GM19324 (cell line): ENCODE results near the gene TCF7L2.

ENCODE experiments used
- ATAC-seq: cut with Tn5 transposase; IDR thresholded peaks from one replicate; pipeline ENCODE4 v1.9.1; 2021; ENCODE audit warnings: mild to moderate bottlenecking, moderate library complexity; ENCODE audit not compliant: unreplicated experiment, low FRiP score

Gene TCF7L2

DNA sequence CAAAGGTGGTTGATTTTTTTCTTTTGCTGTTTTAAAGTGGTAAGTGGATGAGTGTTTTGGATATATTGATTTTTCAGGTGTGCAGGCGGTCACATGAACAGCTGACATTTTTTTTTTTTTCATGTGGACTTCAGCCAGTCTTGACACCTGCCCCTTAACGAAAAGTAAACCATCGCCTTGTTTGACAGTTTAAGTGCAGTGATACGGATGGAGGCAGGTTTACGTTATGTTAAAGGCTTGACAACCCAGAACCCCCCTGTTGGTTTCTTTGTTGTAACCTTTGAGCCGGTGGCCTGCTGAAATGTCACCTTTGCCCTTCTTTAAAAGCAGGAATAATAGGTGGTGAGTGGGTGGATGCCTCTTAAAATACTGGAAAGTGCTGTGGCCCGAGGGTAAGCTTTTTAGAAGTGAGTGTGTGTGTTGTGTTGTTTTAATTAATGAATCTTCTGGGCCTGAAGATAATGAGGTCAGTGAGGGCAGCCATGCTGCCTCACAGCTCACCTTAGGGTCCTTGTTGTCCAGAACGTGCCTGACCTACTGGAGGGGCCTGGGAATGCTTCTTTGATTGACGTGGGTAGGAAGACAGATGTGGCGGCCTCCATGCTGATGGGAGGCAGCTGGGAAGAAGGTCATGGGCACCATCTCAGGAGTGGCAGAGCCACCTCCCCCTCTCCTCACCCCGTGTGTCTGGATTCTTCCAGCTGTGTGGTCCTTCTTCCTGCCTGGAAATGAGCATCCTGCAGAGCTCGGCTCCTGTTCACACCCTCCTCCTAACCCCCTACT, 69.8 kb downstream of the TCF7L2 start:
- no peak for ATAC-seq

DNA sequence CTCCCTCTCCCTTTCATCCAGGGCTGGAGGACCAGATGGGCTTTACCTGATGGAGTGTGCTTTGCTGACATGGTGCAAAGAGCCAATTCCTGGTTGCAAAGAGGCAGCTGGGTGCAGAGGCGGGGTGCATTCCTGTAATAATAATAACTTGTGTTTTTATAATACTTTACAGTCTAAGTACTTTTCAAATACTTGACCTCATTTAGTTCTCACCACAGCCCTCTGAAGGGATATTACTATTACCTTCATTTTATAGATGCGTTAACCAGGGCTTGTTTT, 70.4 kb downstream of the TCF7L2 start:
- no peak for ATAC-seq

DNA sequence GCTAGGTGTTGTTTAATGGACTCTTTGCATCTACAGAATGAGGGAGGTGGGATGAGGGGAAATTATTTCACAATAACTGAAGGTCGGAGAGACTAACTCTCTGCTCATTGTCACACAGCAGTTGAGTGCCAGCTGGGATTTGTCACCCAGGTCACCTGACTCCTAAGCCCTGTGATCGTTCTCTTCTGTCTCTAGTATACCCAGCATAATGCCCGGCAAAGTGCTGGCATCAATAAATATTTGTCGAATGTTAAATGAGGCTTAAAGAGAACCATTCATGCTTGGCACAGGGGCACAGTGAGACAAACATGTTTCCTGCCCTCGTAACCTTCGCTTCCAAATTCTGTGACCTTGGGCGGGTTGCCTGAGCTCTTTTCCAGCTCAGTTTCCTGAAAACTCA, 70.8 kb downstream of the TCF7L2 start:
- ATAC-seq, result no peak

DNA sequence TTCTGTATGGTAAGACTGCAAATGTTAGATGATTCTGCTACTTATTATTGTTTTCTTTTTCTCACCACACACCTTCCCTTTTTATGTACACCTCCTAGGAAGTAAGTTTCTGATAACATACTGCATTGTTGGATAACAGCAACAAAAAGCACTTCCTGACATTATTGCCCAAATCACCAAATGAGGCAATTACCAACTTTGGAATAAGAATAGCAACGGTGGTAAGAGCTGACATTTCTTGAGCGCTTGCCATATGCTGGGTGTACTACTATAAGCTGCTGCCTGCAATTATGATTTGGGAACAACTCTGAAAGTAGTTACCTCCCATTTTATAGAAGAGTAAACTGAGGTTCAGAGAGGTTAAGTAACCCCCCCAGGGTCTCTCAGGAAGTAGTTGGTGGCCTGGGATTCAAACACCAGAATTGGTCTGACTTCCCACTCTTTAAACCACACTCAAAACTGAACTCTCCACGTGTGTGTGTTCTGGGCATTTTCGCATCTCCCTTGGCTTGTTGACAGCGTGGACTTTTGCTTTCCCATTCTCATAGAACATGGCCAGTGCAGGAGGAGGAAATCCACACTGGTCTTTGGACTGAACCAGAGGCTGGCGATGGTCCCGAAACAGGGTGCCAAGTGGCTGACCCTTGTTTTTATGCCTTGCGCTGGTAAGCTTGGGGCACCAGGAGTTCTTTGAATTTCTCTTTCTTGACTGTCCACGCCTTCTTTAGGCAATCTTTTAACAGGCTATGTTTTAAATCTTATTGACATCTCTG, 71.4 kb downstream of the TCF7L2 start:
- ATAC-seq, result no peak

DNA sequence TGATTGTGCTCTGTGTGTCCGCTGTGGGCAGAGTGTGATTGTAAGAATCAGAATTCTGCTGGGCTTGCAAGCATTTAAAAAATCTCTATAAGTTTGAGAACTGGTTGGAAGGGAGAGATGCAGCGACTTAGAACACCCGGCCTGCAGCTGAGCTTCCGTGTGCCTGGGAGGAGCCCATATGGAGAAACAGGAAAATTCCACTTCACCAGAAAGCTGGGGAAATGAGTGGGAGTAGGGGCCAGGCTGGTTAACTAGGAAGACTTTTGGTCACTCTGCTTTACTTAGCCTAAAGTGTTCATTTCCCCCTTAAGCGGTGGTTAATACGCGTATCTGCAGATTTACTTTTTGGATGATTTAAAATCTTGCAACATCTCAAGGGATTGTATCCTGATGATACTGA, 72.2 kb downstream of the TCF7L2 start:
- no peak for ATAC-seq

DNA sequence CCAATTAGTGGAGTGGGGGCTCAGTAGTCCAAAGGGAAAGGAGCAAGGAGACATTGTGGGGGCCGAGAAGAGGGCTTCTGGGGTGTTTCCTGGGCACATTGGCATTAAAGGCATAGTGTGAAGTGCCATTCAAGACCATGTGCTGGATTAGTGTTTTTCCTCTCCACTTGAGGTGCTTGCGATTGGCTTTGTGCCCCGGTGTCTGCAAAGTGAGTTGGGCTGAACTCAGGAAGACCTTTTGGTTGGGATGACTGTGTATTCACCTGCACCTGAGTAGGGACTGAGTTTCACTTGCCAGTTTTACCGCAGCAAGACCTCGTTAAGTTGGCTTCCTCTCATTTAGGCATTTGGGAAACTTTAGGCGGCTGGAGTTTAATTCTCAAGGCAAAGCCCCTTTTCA, 73.0 kb downstream of the TCF7L2 start:
- no peak for ATAC-seq

DNA sequence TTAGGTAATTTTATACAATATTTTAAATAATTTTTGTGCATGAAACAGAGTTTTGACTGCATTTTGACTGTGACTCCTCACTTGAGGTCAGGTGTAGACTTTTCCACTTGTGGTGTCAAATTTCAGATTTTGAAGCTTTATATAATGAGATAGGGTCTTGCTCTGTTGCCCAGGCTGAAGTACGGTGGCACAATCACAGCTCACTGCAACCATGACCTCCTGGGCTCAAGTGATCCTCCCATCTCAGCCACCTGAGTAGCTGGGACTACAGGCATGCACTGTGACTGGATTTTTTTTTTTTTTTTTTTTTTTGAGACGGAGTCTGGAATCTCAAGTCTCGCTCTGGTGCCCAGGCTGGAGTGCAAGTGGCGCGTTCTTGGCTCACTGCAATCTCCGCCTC, 74.9 kb downstream of the TCF7L2 start:
- no peak for ATAC-seq

DNA sequence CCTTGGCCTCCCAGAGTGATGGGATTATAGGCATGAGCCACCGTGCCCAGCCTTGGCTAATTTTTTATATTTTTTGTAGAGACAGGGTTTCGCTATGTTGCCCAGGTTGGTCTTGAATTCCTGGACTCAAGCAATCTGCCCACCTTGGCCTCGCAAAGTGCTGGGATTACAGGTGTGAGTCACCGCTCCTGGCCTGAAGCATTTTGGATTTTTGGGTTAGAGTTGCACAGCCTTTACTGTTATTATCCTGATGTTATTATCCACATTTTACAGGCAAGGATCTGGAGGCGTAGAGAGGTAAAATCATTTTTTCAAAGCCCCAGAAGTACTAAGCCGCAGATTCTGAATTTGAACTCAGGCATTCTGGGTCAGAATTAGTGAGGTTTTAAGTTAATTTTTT, 75.4 kb downstream of the TCF7L2 start:
- ATAC-seq, result no peak

DNA sequence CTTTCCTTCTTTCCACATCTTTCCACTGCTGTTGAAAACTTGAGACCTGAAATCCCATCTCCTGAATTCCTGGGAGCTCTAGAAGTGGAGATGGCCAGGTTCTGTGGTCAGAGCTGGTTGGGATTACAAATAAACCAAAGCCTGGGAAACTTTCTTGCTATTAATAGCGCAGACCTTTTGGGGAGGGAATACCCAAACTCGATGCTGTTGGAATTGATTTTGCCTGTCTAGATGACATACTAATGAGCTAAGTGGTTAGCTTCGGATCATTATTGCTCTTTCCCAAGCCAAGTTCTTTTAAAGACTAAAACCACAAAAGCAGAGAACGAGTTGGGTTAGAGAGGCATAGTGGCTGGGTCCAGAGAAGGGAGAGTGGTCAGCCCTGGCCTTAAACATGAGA, 76.6 kb downstream of the TCF7L2 start:
- no peak for ATAC-seq

DNA sequence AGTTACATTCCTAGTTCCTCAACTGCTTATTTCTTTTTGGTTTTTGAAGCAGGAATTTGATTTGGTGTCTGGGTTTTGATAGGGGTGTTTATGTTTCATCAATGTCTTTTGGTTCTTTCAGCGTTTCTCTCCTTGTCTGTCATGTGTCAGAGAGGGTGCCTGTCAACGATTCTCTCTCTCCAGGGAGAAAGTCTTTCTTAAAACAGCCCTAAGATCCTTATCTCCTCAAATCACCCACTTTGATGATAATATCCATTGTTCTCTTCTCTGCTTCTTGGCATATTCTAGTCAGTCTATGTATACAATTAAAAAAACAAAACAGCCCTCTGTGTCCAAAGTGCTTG, 77.2 kb downstream of the TCF7L2 start:
- ATAC-seq, result no peak

DNA sequence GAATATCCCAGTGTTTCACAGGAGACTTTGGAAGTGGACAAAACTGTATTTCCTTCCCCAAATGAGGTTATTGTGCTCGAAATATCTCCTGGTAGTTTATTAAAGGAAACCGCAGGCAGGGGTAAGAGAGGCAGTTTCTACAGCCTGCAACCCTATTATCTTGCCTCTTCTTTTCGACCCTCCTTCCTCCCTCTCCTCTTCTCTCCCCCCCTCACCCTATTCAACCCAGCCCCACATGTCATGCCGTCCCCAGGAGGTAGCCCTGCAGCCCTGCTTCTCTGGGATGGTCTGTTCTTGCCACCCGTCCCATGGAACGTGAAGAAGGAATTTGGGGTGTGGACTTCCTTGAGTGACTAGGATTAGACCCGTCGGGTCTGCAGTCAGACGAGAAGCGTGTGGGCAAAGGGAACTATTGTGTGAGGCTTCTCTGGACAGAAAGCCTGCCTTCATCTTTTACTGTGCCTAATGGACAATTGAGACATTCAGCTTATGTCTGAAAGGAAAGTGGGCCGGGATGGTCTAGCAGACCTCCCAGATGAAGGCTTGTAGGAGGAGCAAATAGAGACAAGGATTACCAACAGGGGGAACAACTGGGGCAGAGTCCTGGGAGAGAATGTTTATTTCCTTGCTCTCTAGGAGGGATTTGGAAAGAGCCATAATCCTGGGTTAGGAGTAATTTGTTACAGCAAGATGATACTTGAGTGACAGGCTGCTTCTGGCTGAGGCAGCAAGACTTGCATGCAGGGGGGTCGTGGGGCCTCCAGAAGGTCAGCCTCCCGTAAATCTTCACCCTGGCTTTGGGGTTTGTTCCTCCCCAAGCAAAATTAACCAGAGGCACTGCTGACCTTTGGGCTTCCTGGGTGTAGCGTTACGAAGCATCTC, 77.8 kb downstream of the TCF7L2 start:
- ATAC-seq, result no peak

DNA sequence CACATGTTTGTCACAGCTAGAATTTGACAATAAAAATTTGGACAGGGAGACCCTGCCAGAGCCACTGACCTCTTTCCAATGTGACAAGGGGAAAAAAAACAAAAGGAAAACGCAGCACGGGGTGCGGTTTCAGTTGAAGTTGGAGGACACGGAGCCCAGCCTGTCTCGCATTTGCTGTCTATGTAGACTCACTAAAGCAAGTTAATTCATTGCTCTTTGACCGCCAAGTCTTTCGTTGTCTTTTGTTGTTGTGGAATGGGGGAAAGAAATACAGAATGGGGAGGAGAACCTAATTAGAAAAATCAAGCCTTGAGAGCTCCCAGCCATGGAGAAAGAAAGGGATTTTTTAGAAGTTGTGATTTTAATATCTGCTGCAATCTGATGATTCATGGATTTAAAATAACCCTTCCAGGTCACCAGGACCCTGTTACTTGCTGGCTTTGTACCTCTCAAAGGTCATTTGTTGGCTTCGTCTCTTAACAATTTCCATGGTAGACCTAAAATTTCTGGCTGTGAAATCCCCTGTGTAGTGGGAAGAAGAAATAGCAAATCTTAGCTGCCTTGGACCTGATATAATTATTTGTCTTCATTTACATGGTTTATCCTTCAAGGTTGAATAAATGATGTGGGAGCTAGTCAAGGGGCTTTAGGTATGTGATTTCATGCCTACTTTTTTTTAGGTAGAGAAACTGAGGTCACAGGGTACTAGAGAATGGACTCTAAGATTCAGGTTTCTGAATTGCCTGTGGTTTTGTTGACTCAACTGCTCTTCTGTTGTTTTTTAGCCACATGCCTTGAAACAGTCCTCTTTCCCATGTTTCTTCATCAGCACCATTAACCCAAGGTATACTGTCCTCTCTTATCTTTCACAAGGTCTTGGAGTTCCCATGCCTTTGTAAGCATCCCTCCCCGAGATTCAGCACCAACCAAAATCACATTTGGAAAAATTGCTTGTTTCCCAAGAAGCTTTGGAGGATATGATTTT, 78.7 kb downstream of the TCF7L2 start:
- no peak for ATAC-seq

DNA sequence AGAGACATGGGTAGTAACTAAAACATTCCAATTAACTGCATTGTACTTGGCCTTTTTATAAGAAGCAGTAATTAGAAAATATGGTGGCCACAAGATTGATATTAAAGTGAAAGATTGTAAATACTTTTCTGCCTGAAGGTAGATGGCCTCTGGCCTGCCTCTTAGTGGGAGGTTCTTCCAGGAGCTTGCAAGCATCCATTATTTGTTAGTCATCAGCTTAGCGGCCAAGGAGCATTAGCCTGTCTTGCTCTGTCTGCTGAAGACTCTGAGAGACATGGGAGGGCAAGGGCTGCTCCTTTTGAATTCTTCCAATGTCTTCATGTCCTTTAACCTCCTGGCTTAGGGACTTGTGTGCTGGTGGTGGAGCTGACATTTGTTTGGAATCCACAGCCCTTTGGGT, 80.4 kb downstream of the TCF7L2 start:
- no peak for ATAC-seq

DNA sequence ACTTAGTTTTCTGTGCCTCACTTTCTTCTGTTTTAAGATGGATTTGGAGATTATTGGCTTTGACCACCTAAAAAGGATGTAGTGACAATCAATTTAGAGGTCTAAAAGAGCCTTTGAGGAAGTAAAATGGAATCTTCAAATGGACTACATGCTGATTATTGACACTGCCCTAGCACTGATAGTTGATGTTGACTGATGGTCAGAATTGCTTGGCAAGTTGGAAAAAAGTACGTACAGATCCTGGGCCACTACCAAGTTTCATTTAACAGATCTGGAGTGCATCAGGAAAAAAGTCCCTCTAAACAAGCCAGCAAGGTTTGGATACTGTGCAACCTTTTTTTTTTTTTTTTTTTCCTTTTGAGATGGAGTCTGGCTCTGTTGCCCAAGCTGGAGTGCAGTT, 81.1 kb downstream of the TCF7L2 start:
- no peak for ATAC-seq

DNA sequence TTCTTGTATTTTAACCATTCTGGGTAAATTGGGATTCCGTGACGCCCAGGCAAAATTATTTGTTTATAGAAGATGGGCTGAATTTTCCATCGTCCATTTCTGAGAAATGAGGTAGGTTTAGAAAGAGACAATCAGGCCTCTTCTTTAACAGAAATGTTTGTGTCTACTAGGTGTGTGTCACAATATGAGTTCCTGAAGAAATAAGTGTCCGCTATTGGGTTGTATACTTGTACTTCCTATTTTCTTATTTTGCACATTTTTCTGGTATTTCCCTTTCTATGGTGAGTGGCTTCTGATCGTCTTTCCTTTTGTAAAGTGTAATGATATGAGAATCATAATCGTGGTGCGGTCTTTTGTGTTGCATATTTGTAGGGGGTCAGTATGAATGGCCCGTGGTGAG, 83.9 kb downstream of the TCF7L2 start:
- no peak for ATAC-seq

DNA sequence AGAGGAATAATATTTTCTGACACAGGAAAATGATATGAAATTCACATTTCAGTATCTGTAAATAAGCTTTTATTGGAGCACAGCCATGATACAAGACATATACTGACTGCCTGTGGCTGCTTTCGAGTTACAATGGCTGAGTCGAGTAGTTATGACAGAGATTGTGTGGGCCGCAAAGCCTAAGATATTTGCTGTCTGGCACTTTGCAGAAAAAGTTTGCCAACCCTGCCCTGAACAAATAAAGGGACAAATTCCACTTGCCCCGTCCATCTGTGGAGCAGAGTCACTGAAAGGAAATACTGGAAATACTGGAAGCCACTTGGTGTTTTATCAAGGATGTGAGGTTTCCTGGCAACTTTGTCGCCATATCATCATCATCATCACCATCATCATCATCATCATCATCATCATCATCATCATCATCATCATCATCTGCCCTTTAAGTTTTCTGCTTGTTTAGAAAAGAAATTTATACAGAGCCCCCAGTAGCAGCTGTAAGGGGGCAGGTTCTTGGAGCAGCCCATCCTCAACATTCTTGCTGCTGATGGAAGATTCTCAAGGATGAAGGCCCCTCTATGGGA, 85.8 kb downstream of the TCF7L2 start:
- no peak for ATAC-seq

DNA sequence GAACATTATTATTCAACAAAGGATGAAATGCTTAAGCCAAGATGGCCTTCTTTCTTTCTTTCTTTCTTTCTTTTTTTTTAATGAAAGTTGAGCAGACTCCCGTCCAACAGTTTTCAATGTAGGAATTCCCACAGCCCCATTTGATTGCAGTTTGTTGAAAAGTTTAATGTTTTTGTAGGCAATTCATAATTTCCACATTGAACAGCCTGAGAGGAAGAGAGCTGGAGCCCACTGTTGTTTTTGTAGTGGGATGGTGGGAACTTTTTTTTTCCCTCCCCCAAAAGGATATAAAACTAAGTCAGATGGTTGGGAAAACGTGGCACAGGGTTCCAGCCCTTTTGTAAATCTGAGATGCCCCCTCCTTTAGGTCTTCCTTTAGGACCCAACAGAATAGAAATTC, 86.6 kb downstream of the TCF7L2 start:
- no peak for ATAC-seq

DNA sequence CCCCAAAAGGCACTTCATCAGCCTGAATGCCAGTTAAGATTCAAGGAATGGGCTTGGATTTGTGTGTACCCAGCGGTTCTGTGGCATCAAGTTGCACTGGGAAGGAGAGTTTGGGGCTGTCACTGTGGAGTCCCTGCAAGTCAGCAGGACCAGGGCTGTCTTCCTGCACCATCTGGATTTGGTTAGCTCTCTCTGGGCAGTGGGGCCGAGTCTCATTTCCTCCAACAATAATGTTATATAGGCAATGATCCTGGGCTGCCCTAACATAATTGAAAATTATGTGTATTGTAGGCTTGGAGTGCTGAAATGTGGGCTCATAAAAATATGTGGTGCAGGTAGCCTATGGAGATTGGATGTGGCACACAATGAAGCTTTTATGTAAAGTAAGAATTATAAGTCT, 87.2 kb downstream of the TCF7L2 start:
- ATAC-seq, result no peak

DNA sequence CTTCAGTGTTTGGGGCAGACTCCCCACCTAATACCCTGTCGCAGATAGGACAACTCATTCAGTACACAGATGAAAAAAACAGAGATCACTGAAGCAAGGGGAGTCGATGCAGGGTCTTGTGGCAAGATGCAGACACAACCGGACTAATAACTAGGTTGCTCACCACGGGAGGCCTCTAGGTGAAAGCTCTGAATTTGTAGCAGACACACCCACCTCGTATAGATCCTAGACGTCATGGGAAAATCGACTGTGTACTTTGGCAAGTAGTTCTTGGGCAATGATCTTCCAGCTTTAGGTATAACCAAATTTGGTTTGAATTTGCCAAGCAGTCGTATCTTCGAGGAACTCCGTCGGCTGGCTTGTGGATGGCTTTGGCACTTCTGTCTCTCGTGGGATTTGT, 88.1 kb downstream of the TCF7L2 start:
- ATAC-seq, result no peak

DNA sequence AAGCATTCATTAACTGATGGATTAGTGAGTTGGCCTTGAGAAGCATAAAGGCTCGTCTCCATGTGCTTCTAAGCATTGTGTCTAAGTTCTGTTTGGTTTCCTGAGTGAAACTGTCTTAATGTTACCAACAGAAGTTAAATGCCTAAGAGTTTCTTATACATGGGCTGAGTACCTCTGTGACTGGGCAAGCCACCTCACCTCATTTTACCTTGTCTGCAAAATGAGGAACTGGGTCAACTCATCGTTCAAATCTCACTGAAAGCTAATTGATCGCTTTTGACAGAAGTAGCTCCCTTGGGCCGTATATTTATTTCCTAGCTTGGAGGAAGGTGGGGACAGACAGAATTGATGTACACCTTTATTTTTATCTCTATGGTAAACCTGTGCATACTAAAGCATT, 88.9 kb downstream of the TCF7L2 start:
- no peak for ATAC-seq
